Transverse colon (tissue), 4 donors: ENCODE results near the gene CRIP1.

ENCODE experiments used
- EP300 ChIP-seq: sonication (generic); formaldehyde crosslinking; IDR thresholded peaks from one replicate; pipeline ENCODE4 v1.6.1; 2017; ENCODE audit warnings: antibody characterized with exemption, low read depth
- POLR2A ChIP-seq: fragments of 450-650 bp; IDR thresholded peaks from one replicate; pipeline ENCODE4 v1.6.1; 2016; ENCODE audit warnings: antibody characterized with exemption, mild to moderate bottlenecking, moderate library complexity
- POLR2AphosphoS5 ChIP-seq, 3 donors: sonication (generic); formaldehyde crosslinking; IDR thresholded peaks; one replicate each; pipeline ENCODE4 v1.6.1; 2016; ENCODE audit warnings: antibody characterized with exemption in 3 of 3
- TF ChIP-seq, protein P1 (sequence below), 5 experiments: fragments of 200-600 bp in 3 of 5; fragments of 450-650 bp in 2 of 5; sonication (generic) in 3 of 5; IDR thresholded peaks; 1 replicate in 2 of 5; 2 replicates in 3 of 5; pipeline ENCODE4 v1.5.1; 2016 to 2017; ENCODE audit warnings: antibody characterized with exemption in 5 of 5, inconsistent platforms in 3 of 5, mild to moderate bottlenecking in 2 of 5, moderate library complexity in 1 of 5

DNA sequence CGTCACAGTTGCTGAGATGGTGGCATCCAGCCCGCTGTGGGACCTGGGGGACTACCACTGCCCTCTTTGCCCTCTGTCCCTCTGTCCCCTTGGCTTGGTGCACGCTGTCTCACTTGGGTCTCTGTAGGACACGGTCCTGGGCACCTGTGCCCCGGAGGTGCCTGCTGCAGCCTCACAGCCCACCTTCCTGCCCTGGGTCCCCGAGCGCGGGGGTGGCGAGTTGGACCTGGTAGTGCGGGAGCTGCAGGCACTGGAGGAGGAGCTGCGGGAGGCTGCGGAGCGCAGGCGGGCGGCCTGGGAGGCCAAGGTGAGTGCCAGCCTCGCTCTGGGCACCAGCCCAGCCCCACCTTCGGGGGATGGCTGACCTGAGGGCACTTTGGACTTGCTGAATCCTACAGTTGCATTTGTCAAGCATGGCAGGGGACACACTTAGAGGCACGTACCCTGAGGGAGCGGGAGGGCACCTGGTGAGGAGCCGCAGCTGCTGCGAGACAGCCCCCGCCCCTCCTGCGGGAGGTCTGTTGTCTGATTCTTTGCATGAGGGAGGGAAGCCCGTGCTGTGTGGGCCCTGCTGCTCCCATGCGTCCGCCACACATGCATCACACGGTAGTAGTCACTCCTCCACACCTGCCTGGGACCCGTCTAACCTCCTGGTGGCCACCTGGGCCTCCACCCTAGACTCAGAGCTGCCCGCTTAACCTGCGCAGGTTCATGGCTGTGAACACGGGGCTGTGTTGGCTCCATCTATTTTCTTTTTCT lies 11.2 kb downstream of the CRIP1 start:
- TF ChIP-seq, protein P1, sequence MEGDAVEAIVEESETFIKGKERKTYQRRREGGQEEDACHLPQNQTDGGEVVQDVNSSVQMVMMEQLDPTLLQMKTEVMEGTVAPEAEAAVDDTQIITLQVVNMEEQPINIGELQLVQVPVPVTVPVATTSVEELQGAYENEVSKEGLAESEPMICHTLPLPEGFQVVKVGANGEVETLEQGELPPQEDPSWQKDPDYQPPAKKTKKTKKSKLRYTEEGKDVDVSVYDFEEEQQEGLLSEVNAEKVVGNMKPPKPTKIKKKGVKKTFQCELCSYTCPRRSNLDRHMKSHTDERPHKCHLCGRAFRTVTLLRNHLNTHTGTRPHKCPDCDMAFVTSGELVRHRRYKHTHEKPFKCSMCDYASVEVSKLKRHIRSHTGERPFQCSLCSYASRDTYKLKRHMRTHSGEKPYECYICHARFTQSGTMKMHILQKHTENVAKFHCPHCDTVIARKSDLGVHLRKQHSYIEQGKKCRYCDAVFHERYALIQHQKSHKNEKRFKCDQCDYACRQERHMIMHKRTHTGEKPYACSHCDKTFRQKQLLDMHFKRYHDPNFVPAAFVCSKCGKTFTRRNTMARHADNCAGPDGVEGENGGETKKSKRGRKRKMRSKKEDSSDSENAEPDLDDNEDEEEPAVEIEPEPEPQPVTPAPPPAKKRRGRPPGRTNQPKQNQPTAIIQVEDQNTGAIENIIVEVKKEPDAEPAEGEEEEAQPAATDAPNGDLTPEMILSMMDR (IDR thresholded peaks at IDR 0.05) = no peak
- no peak for TF ChIP-seq POLR2AphosphoS5 (IDR thresholded peaks at IDR 0.05)
- TF ChIP-seq EP300 = no peak
- TF ChIP-seq POLR2A = no peak
